Stomach (tissue), 9 donors: ENCODE data around the gene QPCT. TPM values are rescaled to one million over a fixed set of nuclear protein-coding genes. Genes with fewer than 3 reads are reported as not detected.
A peak's percentile ranks its signal among the peaks of the same experiment; 100 is the strongest.

Experiments used
- DNase-seq, 2 donors: peaks; one replicate each; pipeline versions ENCODE4 v3.0.0 to v3.0.0-alpha.2; 2013 to 2019
- H3K27ac ChIP-seq, 5 donors: fragments of 200-600 bp in 4 of 5; sonication (generic) in 4 of 5; one replicate each; pipeline ENCODE4 v1.5.1; 2013 to 2019; ENCODE audit warnings: mild to moderate bottlenecking in 1 of 5, moderate library complexity in 1 of 5
- H3K27me3 ChIP-seq, 3 donors: fragments of 200-600 bp; sonication (generic); one replicate each; pipeline ENCODE4 v1.5.1; 2017 to 2019; ENCODE audit warnings: mixed run types in 1 of 3
- H3K36me3 ChIP-seq, 4 donors: fragments of 200-600 bp; sonication (generic); 1 replicate in 3 of 4; 2 replicates in 1 of 4; pipeline ENCODE4 v1.5.1; 2016 to 2019
- H3K4me1 ChIP-seq, 4 donors: fragments of 200-600 bp; sonication (generic); one replicate each; pipeline ENCODE4 v1.5.1; 2016 to 2019
- H3K4me3 ChIP-seq, 4 donors: fragments of 200-600 bp; sonication (generic) in 3 of 4; one replicate each; pipeline ENCODE4 v1.5.1; 2016 to 2019; ENCODE audit warnings: mild to moderate bottlenecking in 1 of 4
- H3K9me3 ChIP-seq, 4 donors: fragments of 200-600 bp; sonication (generic); one replicate each; pipeline ENCODE4 v1.5.1; 2016 to 2019
- CTCF ChIP-seq, 7 experiments: fragments of 450-650 bp in 4 of 7; fragments of 200-600 bp in 3 of 7; sonication (generic) in 3 of 7; IDR thresholded peaks; one replicate each; pipeline ENCODE4 v1.5.1; 2016 to 2019; ENCODE audit warnings: antibody characterized with exemption in 7 of 7, control low read depth in 2 of 7, mild to moderate bottlenecking in 1 of 7
- EP300 ChIP-seq: sonication (generic); formaldehyde crosslinking; IDR thresholded peaks from one replicate; pipeline ENCODE4 v1.6.1; 2017; ENCODE audit warnings: antibody characterized with exemption
- POLR2A ChIP-seq, 4 donors: fragments of 450-650 bp; IDR thresholded peaks; one replicate each; pipeline ENCODE4 v1.6.1; 2016; ENCODE audit warnings: antibody characterized with exemption in 4 of 4, control low read depth in 2 of 4, mild to moderate bottlenecking in 1 of 4, moderate library complexity in 1 of 4
- POLR2AphosphoS5 ChIP-seq, 3 donors: sonication (generic); formaldehyde crosslinking; IDR thresholded peaks; one replicate each; pipeline ENCODE4 v1.6.1; 2016; ENCODE audit warnings: antibody characterized with exemption in 3 of 3
- WGBS, 5 donors: extraction: QIAGEN DNeasy Blood & Tissue Kit in 3 of 5; methylation state at CpG; one replicate each; pipeline versions ENCODE4 v1.1.5 to v1.1.7; 2013 to 2018; 5-methylcytosine and 5-hydroxymethylcytosine counted together
- intact Hi-C: fragments of 100-400 bp; cut with DNase I; formaldehyde crosslinking; loops from one replicate; pipeline ENCODE4 v1.15.1; 2023; ENCODE audit warnings: low total_unique reads
- polyA plus RNA-seq, 3 donors: library from polyadenylated mRNA; stranded (reverse); fragments of 200-250 nt; gene quantifications; one replicate each; pipeline ENCODE4 v1.2.3, GENCODE V29; 2013
- total RNA-seq, 5 donors: library from RNA; depleted of rRNA; stranded (reverse); fragments of >200 nt; gene quantifications; one replicate each; pipeline versions ENCODE4 v1.1.0 to v1.2.3, GENCODE V29; 2014 to 2016
- donor health status: healthy with polysubstance abuse.
- donor health status: Bipolar disorder and iron deficiency.
- donor health status: healthy.

Gene QPCT
- total and polyA plus RNA-seq, 8 donors = 1.3 to 26.6 (median 4.4) TPM; not detected in 1

- WGBS, 5 donors = 90 to 100% (median 92%) methylated on average over 1 of the region's 1 CpG
- no peak for DNase-seq
- Histone ChIP-seq H3K36me3 (no peaks in the 10 kb centered on the region), H3K9me3 (no peaks in the 10 kb centered on the region), H3K27ac (no peak overlapping the region), H3K27me3 (no peaks in the 10 kb centered on the region), H3K4me3 (no peak overlapping the region), H3K4me1 (peaks cover 0 to 10% (median 0%) of the 10 kb centered on the region in 4 donors)
- intact Hi-C loops = no loop called here
- TF ChIP-seq POLR2AphosphoS5 (IDR thresholded peaks at IDR 0.05) (no peak), EP300 (no peak), POLR2A (IDR thresholded peaks at IDR 0.05) (no peak), CTCF (IDR thresholded peaks at IDR 0.05) (no peak)
Observed at GRCh38 chr2:37370666-37371065, 26.2 kb downstream of the QPCT start.

- peaks cover 0 to 2% (median 0%) of the 10 kb centered on the region in 4 donors for H3K4me1 ChIP-seq
- H3K27me3 ChIP-seq = no peaks in the 10 kb centered on the region
- no peaks in the 10 kb centered on the region for H3K36me3 ChIP-seq
- intact Hi-C loops = no loop called here
- no peak for TF ChIP-seq POLR2A (IDR thresholded peaks at IDR 0.05)
- TF ChIP-seq EP300 = no peak
- no peak for TF ChIP-seq CTCF (IDR thresholded peaks at IDR 0.05)
- no peak overlapping the region for H3K4me3 ChIP-seq
- no peak for DNase-seq
- H3K27ac ChIP-seq = no peak overlapping the region
- H3K9me3 ChIP-seq = no peaks in the 10 kb centered on the region
Observed at GRCh38 chr2:37372000-37372399, 27.6 kb downstream of the QPCT start.

GRCh38 chr2:37375741-37376288, 31.4 kb downstream of the QPCT start:
- Histone ChIP-seq H3K4me3 (no peak overlapping the region), H3K9me3 (no peaks in the 10 kb centered on the region), H3K27me3 (no peaks in the 10 kb centered on the region), H3K4me1 (no peaks in the 10 kb centered on the region), H3K27ac (no peak overlapping the region), H3K36me3 (no peaks in the 10 kb centered on the region)
- WGBS, 5 donors = 60 to 74% (median 72%) methylated on average over 8 of the region's 8 CpGs
- intact Hi-C loops = no loop called here
- no peak for DNase-seq
- TF ChIP-seq EP300 (no peak), CTCF (IDR thresholded peaks at IDR 0.05) (no peak), POLR2AphosphoS5 (IDR thresholded peaks at IDR 0.05) (no peak), POLR2A (IDR thresholded peaks at IDR 0.05) (no peak)

GRCh38 chr2:37376421-37377186, 32.2 kb downstream of the QPCT start:
- peak in 1 of 2 donors; percentile 76 for DNase-seq
- no peaks in the 10 kb centered on the region for H3K9me3 ChIP-seq
- intact Hi-C loops = no loop called here
- WGBS, 5 donors = 54 to 81% (median 69%) methylated on average over 9 of the region's 9 CpGs
- TF ChIP-seq POLR2A (IDR thresholded peaks at IDR 0.05) (no peak), CTCF (IDR thresholded peaks at IDR 0.05) (no peak), EP300 (no peak), POLR2AphosphoS5 (IDR thresholded peaks at IDR 0.05) (peak in 1 of 3 donors; percentile 7)
- no peaks in the 10 kb centered on the region for H3K36me3 ChIP-seq
- H3K27ac ChIP-seq = peak overlapping the region in 2 of 5 donors; percentile 11 to 27
- no peaks in the 10 kb centered on the region for H3K4me1 ChIP-seq
- no peaks in the 10 kb centered on the region for H3K27me3 ChIP-seq
- no peak overlapping the region for H3K4me3 ChIP-seq
